D341Med (cell line): ENCODE measurements around the gene HLF.
"Not testable (repeated sequence)": the region's sequence is repeated elsewhere in the genome, so short reads cannot be mapped to it uniquely, and the experiment has no call there.

ENCODE experiments used
- DNase-seq: peaks from one replicate; pipeline ENCODE4 v3.0.0; 2012; ENCODE audit warnings: low spot score

Gene HLF

GRCh38 chr17:55312852-55313251 lies 48.1 kb downstream of the HLF start:
- DNase-seq = no peak

- DNase-seq = no peak
Observed at GRCh38 chr17:55314061-55314783, 49.5 kb downstream of the HLF start.

GRCh38 chr17:55314784-55315491 lies 50.2 kb downstream of the HLF start:
- DNase-seq = no peak

GRCh38 chr17:55316499-55316898 lies 51.7 kb downstream of the HLF start:
- no peak for DNase-seq

GRCh38 chr17:55317284-55317683 lies 52.5 kb downstream of the HLF start:
- DNase-seq = no peak

- DNase-seq = no peak
Observed at GRCh38 chr17:55318081-55318480, 53.3 kb downstream of the HLF start.

- DNase-seq = no peak
Observed at GRCh38 chr17:55318715-55319487, 54.1 kb downstream of the HLF start.

GRCh38 chr17:55319933-55320593 lies 55.3 kb downstream of the HLF start:
- no peak for DNase-seq

GRCh38 chr17:55320594-55321426 lies 56.0 kb downstream of the HLF start:
- DNase-seq = no peak

GRCh38 chr17:55321427-55322060 lies 56.8 kb downstream of the HLF start:
- DNase-seq = no peak

- DNase-seq = no peak
Observed at GRCh38 chr17:55322453-55322985, 57.8 kb downstream of the HLF start.

GRCh38 chr17:55323518-55324295 lies 58.9 kb downstream of the HLF start:
- DNase-seq = no peak

- no peak for DNase-seq
Observed at GRCh38 chr17:55324296-55324978, 59.7 kb downstream of the HLF start.

- no peak for DNase-seq
Observed at GRCh38 chr17:55325406-55325805, 60.6 kb downstream of the HLF start.

GRCh38 chr17:55326030-55326429 lies 61.3 kb downstream of the HLF start:
- DNase-seq = no peak

- DNase-seq = no peak
Observed at GRCh38 chr17:55327225-55328088, 62.7 kb downstream of the HLF start.

- not testable (repeated sequence) for DNase-seq
Observed at GRCh38 chr17:55328514-55328913, 63.8 kb downstream of the HLF start.

GRCh38 chr17:55330344-55330933 lies 65.7 kb downstream of the HLF start:
- DNase-seq = no peak
